GM12878 (cell line): ENCODE measurements around the gene MAD1L1.

Experiments
- EP300 ChIP-seq, 2 experiments: fragments of 150-350 bp in 1 of 2; IDR thresholded peaks; 2 replicates each; pipeline ENCODE4 v1.6.1; 2011 to 2012; ENCODE audit warnings: low read depth in 2 of 2, low read length in 2 of 2, borderline replicate concordance in 1 of 2, improper control_type of control experiment in 1 of 2, inconsistent platforms in 1 of 2; ENCODE audit not compliant: control insufficient read depth in 1 of 2
- PAX5 ChIP-seq: IDR thresholded peaks from 2 replicates; pipeline ENCODE4 v1.6.1; 2011; ENCODE audit warnings: low read depth, low read length, borderline replicate concordance
- POLR2A ChIP-seq: IDR thresholded peaks from 2 replicates; pipeline ENCODE4 v1.6.1; 2011; ENCODE audit warnings: low read depth, mild to moderate bottlenecking, low read length
- RB1 ChIP-seq: fragments of 450-650 bp; formaldehyde crosslinking; IDR thresholded peaks from 2 replicates; pipeline ENCODE4 v1.6.1; 2017; ENCODE audit warnings: mild to moderate bottlenecking, borderline replicate concordance
- TF ChIP-seq, protein P1 (sequence below), 3 experiments: IDR thresholded peaks in 2 of 3; conservative IDR thresholded peaks in 1 of 3; 2 replicates each; pipeline ENCODE4 v1.5.1; 2011; ENCODE audit warnings: low read depth in 3 of 3, low read length in 3 of 3, mild to moderate bottlenecking in 3 of 3, control low read depth in 2 of 3, moderate library complexity in 2 of 3, inconsistent platforms in 1 of 3, mixed read lengths in 1 of 3; ENCODE audit not compliant: control insufficient read depth in 2 of 3, insufficient read depth in 1 of 3; ENCODE audit errors: extremely low read depth in 1 of 3
- TF ChIP-seq, protein P2 (sequence below): IDR thresholded peaks from 2 replicates; pipeline ENCODE4 v1.6.1; 2011; ENCODE audit warnings: low read depth, low read length, improper control_type of control experiment, borderline replicate concordance

DNA sequence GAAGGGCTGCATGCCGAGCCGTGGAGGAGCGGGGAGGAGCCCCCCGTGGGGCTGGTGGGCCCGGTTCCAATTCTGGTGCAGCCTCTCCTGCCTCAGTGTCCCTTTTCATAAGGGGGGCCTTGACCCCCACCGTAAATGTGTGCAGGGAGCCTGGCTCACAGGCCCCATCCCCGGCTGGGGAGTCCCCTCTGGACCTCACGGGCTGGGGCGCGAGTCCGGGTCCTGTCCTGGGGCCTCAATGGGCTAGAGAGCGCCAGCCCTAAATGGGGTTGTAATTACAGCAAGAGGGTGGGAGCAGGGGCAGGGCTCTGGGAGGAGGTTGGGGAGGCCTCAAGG lies 359.7 kb downstream of the MAD1L1 start:
- TF ChIP-seq POLR2A (no peak), PAX5 (no peak), EP300 (IDR thresholded peaks at IDR 0.05; ENCODE audit: borderline replicate concordance in 1 of 2, control insufficient read depth in 1 of 2, low read depth in 2 of 2, low read length in 2 of 2) (no peak), RB1 (no peak)
- TF ChIP-seq, protein P1, sequence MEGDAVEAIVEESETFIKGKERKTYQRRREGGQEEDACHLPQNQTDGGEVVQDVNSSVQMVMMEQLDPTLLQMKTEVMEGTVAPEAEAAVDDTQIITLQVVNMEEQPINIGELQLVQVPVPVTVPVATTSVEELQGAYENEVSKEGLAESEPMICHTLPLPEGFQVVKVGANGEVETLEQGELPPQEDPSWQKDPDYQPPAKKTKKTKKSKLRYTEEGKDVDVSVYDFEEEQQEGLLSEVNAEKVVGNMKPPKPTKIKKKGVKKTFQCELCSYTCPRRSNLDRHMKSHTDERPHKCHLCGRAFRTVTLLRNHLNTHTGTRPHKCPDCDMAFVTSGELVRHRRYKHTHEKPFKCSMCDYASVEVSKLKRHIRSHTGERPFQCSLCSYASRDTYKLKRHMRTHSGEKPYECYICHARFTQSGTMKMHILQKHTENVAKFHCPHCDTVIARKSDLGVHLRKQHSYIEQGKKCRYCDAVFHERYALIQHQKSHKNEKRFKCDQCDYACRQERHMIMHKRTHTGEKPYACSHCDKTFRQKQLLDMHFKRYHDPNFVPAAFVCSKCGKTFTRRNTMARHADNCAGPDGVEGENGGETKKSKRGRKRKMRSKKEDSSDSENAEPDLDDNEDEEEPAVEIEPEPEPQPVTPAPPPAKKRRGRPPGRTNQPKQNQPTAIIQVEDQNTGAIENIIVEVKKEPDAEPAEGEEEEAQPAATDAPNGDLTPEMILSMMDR (IDR thresholded peaks at IDR 0.05 in 2 of 3, conservative IDR thresholded peaks at IDR 0.05 in 1 of 3; ENCODE audit: control insufficient read depth in 2 of 3, extremely low read depth in 1 of 3, insufficient read depth in 1 of 3, low read depth in 3 of 3, low read length in 3 of 3): no peak
- TF ChIP-seq, protein P2, sequence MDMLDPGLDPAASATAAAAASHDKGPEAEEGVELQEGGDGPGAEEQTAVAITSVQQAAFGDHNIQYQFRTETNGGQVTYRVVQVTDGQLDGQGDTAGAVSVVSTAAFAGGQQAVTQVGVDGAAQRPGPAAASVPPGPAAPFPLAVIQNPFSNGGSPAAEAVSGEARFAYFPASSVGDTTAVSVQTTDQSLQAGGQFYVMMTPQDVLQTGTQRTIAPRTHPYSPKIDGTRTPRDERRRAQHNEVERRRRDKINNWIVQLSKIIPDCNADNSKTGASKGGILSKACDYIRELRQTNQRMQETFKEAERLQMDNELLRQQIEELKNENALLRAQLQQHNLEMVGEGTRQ: no peak
